ENCODE results near the gene ALDH18A1. TPM values are rescaled to one million over a fixed set of nuclear protein-coding genes. Genes with fewer than 3 reads are reported as not detected.

Gene ALDH18A1
- total and polyA plus RNA-seq, 2 donors (not counting 3 experiments of a cell fraction or from before 2014, with no cell fraction given) = 53.2 to 92.6 TPM

DNA sequence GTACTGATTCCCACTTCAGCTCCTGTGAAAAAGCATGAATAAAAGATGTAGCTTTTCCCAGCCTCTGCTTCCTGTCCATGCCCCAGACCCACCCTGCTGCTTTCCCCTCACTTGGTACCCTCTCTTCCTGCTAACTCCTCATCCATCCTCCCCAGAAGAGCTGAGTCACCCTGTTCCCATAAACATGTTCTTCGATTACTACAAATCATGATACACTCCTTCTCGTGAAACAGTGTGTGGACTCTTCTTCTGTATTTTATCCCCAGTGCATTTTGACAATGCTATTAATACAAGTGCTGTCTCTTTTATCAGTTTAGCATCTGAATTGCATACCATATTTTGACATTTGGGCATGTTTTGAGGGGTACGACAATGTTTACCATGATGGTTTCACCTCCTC, 49.6 kb downstream of the ALDH18A1 start:
- no peaks in the 10 kb centered on the region for H3K79me2 ChIP-seq (ENCODE audit: control insufficient read depth, insufficient read depth, low read length)
- FAIRE-seq (no peak), DNase-seq (ENCODE audit: low read depth, low spot score) (no peak)
- no TSS peak for BruUV-seq (replicated peaks)
- H3K9ac ChIP-seq (replicated peaks; ENCODE audit: extremely low read depth, insufficient read depth, low read length) = no peak overlapping the region
- no peaks in the 10 kb centered on the region for H4K20me1 ChIP-seq (replicated peaks; ENCODE audit: control insufficient read depth, extremely low read depth, insufficient read depth, low read length)
- intact Hi-C loops (cut with micrococcal nuclease) (no loop called here), dilution Hi-C loops (cut with MboI; ENCODE audit: extremely low pct_ligation_motif_present, low sequenced_read_pairs) (no loop called here)
- H3K4me3 ChIP-seq (replicated peaks in 1 of 3; ENCODE audit: insufficient read depth in 1 of 3, low read depth in 1 of 3, low read length in 3 of 3) = no peak overlapping the region
- no peak overlapping the region for H3K4me2 ChIP-seq (ENCODE audit: insufficient read depth, low read length)
- H3K9me3 ChIP-seq (replicated peaks; ENCODE audit: control insufficient read depth, insufficient read depth, low read length) = no peaks in the 10 kb centered on the region
- TF ChIP-seq FOS (IDR thresholded peaks at IDR 0.05; ENCODE audit: borderline replicate concordance, insufficient read depth, low read length) = no peak
- no peak for TF ChIP-seq GATA2 (IDR thresholded peaks at IDR 0.05; ENCODE audit: insufficient read depth, insufficient read length, low read depth, low read length)
- TF ChIP-seq EZH2 (IDR thresholded peaks at IDR 0.05; ENCODE audit: borderline replicate concordance, low read depth, low read length, severe bottlenecking) = no peak
- TF ChIP-seq POLR2AphosphoS5 (IDR thresholded peaks at IDR 0.05; ENCODE audit: insufficient read depth, low read depth, low read length) = no peak
- H2AFZ ChIP-seq (ENCODE audit: low read depth, low read length) = no peak overlapping the region
- ChIA-PET POLR2A (no interaction called here), CTCF (interaction anchor here (1.4 to 10.3 kb wide), 3 partner anchors 161 to 232 kb away, joined by 3 to 314 read pairs (median 194); no protein-coding TSS in a partner anchor)
- H3K27ac ChIP-seq (ENCODE audit: insufficient read depth, low read depth, low read length) = no peak overlapping the region
- no peaks in the 10 kb centered on the region for H3K9me1 ChIP-seq (replicated peaks; ENCODE audit: control insufficient read depth, extremely low read depth, insufficient read depth, low read length)
- peaks cover 9 to 32% of the 10 kb centered on the region in 2 experiments for H3K36me3 ChIP-seq (ENCODE audit: control insufficient read depth in 2 of 2, extremely low read depth in 1 of 2, insufficient read depth in 2 of 2, low read length in 2 of 2)
- no peaks in the 10 kb centered on the region for H3K4me1 ChIP-seq (ENCODE audit: control insufficient read depth, extremely low read depth, insufficient read depth, low read length)
- H3K27me3 ChIP-seq (ENCODE audit: control insufficient read depth in 2 of 2, insufficient read depth in 2 of 2, low read length in 2 of 2) = no peaks in the 10 kb centered on the region

DNA sequence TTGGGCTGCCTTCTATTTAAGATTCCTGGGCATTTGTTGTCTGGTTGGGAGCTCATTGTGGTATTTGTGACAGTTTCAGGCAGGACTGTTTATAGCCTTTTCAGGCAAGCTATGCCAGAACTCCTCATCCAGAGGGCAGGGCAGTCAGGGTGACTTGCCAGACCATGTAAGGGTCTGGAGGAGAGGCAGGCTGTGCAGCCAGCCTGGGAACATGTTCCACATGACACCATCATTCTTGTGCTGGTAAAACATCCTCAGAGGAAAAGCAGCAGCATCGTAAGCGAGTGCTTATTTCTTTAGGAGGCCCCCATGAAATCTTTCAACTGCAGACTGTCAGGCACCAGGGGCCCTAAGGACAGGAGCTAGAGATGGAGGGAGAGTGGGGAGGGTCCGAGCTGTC, 51.3 kb downstream of the ALDH18A1 start:
- H3K27me3 ChIP-seq (ENCODE audit: control insufficient read depth in 2 of 2, insufficient read depth in 2 of 2, low read length in 2 of 2) = no peaks in the 10 kb centered on the region
- dilution Hi-C loops (cut with MboI; ENCODE audit: extremely low pct_ligation_motif_present, low sequenced_read_pairs) = no loop called here
- intact Hi-C loops (cut with micrococcal nuclease) = no loop called here
- H3K4me1 ChIP-seq (ENCODE audit: control insufficient read depth, extremely low read depth, insufficient read depth, low read length) = no peaks in the 10 kb centered on the region
- H2AFZ ChIP-seq (ENCODE audit: low read depth, low read length) = no peak overlapping the region
- H3K9me3 ChIP-seq (replicated peaks; ENCODE audit: control insufficient read depth, insufficient read depth, low read length) = no peaks in the 10 kb centered on the region
- no peaks in the 10 kb centered on the region for H3K9me1 ChIP-seq (replicated peaks; ENCODE audit: control insufficient read depth, extremely low read depth, insufficient read depth, low read length)
- H3K27ac ChIP-seq (ENCODE audit: insufficient read depth, low read depth, low read length) = no peak overlapping the region
- FAIRE-seq = no peak
- no peak for DNase-seq (ENCODE audit: low read depth, low spot score)
- H3K4me2 ChIP-seq (ENCODE audit: insufficient read depth, low read length) = no peak overlapping the region
- TF ChIP-seq GATA2 (IDR thresholded peaks at IDR 0.05; ENCODE audit: insufficient read depth, insufficient read length, low read depth, low read length) (no peak), JUN (IDR thresholded peaks at IDR 0.05; ENCODE audit: borderline replicate concordance, insufficient read depth, insufficient read length, low read depth) (no peak), EZH2 (IDR thresholded peaks at IDR 0.05; ENCODE audit: borderline replicate concordance, low read depth, low read length, severe bottlenecking) (no peak), POLR2A (IDR thresholded peaks at IDR 0.05; ENCODE audit: low read depth, low read length) (no peak), MYC (IDR thresholded peaks at IDR 0.05; ENCODE audit: low read depth, low read length) (no peak), MAX (IDR thresholded peaks at IDR 0.05; ENCODE audit: insufficient read depth, insufficient read length) (no peak), CTCF (IDR thresholded peaks at IDR 0.05; ENCODE audit: extremely low read depth in 1 of 2, insufficient read depth in 1 of 2, low read depth in 1 of 2, low read length in 2 of 2) (no peak), POLR2AphosphoS5 (IDR thresholded peaks at IDR 0.05; ENCODE audit: insufficient read depth, low read depth, low read length) (no peak), FOS (IDR thresholded peaks at IDR 0.05; ENCODE audit: borderline replicate concordance, insufficient read depth, low read length) (no peak)
- peaks cover 4 to 20% of the 10 kb centered on the region in 2 experiments for H3K36me3 ChIP-seq (ENCODE audit: control insufficient read depth in 2 of 2, extremely low read depth in 1 of 2, insufficient read depth in 2 of 2, low read length in 2 of 2)
- BruUV-seq (replicated peaks) = no TSS peak
- ChIA-PET CTCF (interaction anchor here (1.5 to 10.3 kb wide), 3 partner anchors 88 to 230 kb away, joined by 6 to 314 read pairs (median 194); partner anchors contain the start of gene TCTN3), POLR2A (no interaction called here)
- no peaks in the 10 kb centered on the region for H4K20me1 ChIP-seq (replicated peaks; ENCODE audit: control insufficient read depth, extremely low read depth, insufficient read depth, low read length)
- no peak overlapping the region for H3K4me3 ChIP-seq (replicated peaks in 1 of 3; ENCODE audit: insufficient read depth in 1 of 3, low read depth in 1 of 3, low read length in 3 of 3)
- H3K9ac ChIP-seq (replicated peaks; ENCODE audit: extremely low read depth, insufficient read depth, low read length) = no peak overlapping the region
- H3K79me2 ChIP-seq (ENCODE audit: control insufficient read depth, insufficient read depth, low read length) = no peaks in the 10 kb centered on the region
